HG03097 (cell line): ENCODE data around the gene TNFAIP8L1.

Source experiments
- ATAC-seq: cut with Tn5 transposase; IDR thresholded peaks from one replicate; pipeline ENCODE4 v1.9.1; 2021; ENCODE audit not compliant: unreplicated experiment, low FRiP score

The TNFAIP8L1 gene

DNA sequence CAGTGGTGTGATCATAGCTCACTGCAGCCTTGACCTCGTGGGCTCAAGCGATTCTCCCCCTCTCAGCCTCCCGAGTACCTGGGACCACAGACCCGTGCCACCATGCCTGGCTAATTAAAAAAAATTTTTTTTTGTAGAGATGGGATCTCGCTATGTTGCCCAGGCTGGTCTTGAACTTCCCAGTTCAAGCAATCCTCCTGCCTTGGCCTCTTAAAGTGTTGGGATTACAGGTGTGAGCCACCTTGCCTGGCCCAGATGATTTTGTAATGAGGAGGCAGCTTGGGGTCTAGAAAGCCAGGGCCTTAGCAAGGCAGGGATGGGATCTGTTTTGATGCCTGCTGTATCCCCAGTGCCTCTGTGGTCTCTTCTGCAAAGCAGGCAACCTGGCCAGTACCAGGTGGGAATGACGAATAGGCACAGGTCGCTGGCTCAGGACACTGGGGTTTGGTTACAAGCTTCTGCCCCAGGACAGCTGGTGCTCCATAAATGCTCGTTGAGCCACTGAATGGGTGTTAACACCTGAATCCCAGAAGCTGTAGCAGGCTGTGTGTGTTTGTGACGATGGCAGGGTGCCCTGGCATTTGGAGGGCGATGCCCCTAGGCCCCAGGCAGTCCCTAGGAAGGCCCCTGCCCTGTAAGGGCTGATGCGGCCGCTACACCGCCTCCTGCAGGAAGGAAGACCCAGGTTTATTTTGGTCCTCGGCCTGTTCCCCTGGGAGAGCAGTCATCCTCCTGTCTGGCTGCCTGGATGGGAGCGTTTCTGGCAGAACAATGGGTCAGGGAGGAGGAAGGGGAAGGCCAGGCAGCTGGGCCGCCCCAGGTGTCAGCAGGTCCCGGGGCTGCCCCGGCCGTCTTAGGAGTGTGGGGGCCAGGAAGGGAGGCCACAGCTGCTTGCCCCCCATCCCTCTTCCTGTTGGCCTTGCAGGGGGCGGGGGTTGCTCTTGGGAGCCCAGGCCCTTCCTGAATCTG lies 8.6 kb downstream of the TNFAIP8L1 start:
- ATAC-seq, result no peak

GRCh38 chr19:4649392-4650047 lies 10.2 kb downstream of the TNFAIP8L1 start:
- ATAC-seq, result no peak

- ATAC-seq, result no peak
Observed at GRCh38 chr19:4650159-4650558, 10.8 kb downstream of the TNFAIP8L1 start.

DNA sequence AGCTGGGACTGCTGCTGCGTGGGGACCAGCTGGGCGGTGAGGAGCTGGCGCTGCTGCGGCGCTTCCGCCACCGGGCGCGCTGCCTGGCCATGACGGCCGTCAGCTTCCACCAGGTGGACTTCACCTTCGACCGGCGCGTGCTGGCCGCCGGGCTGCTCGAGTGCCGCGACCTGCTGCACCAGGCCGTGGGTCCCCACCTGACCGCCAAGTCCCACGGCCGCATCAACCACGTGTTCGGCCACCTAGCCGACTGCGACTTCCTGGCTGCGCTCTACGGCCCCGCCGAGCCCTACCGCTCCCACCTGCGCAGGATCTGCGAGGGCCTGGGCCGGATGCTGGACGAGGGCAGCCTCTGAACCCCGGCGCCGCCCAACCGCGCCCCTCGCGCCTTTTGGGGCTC lies 12.8 kb downstream of the TNFAIP8L1 start:
- no peak for ATAC-seq

GRCh38 chr19:4653793-4654436 lies 14.6 kb downstream of the TNFAIP8L1 start:
- no peak for ATAC-seq

- no peak for ATAC-seq
Observed at GRCh38 chr19:4654437-4655361, 15.4 kb downstream of the TNFAIP8L1 start.

DNA sequence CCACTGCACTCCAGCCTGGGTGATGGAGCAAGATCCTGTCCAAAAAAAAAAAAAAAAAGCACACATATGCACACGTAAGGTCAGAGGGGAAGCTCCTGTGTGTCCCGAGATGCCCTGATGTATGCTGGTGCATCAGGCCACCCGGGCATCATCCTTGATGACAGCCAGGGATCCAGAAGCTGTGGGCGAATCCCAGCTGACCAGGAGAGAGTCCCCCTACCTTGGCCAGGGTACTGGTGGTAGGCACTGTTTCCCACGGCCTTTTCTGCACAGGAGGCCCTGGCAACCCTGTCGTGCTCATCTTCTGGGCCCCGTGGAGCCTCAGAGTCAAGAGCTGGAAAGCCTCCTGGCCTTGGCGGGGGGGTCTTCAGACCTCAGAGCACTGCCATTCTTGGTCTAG lies 16.8 kb downstream of the TNFAIP8L1 start:
- no peak for ATAC-seq

DNA sequence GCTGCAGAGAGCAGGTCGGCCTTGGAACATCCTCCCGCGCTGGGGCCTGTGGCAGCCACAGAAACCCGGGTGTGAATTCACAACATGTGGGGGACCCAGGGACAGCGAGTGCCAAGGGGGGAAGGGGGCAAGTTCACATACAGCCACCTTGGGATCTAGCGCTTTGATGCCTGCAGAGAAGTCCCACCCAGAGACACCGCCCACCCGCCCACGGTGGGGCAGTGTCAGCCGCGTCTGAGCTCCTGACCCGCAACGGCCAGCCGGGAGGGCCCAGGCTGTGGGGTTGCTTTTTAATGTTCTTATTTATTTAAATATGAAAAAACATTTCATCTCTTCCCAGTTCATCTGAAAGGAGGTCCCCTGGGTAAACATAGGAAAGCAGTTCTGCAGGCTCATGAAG lies 17.9 kb downstream of the TNFAIP8L1 start:
- no peak for ATAC-seq

DNA sequence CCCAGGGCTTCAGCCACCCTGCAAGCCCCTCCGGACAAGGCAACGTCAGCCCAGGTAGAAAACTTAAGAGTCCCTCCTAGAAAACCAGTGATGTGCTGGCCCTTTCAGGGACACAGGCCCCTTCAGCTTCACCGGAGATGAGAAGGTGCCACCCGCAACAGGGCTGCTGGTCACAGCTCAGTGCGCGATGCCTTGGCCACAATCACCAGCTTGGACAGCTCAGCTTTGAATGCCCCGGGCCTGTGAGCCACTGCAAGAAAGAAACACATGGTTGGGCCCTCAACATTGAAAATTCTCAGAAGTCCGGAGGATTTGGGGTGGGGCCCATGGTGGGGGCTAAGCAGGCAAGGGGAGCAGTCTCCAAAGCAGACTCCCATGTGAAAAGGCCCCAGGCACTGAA lies 18.5 kb downstream of the TNFAIP8L1 start:
- ATAC-seq, result no peak

DNA sequence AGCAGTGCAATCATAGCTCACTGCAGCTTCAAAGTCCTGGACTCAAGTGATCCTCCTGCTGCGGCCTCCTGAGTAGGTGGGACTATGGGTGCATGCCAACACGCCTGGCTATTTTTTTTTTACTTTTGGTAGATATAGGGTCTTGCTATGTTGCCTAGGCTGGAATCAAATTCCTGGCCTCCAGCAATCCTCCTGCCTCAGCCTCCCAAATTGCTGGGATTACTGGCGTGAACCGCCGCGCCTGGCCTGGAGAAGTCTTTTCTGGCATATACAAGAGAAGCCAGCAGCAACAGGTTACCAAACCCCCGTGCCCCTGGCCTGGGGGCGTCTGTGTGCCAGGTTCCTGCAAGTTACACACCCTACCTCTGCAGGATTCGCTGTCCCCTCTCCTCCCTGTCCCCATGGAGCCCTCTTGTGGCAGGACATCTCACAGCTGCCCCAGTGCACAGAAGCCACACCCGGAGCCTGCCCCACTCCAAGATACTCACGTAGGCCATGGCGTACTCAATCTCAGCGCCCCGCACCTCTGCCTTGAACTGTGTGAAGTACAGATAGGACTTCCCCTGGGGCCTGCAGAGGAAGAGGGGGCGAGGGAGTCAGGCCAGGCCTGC lies 21.0 kb downstream of the TNFAIP8L1 start:
- ATAC-seq, result no peak

GRCh38 chr19:4660993-4661392 lies 21.7 kb downstream of the TNFAIP8L1 start:
- no peak for ATAC-seq

DNA sequence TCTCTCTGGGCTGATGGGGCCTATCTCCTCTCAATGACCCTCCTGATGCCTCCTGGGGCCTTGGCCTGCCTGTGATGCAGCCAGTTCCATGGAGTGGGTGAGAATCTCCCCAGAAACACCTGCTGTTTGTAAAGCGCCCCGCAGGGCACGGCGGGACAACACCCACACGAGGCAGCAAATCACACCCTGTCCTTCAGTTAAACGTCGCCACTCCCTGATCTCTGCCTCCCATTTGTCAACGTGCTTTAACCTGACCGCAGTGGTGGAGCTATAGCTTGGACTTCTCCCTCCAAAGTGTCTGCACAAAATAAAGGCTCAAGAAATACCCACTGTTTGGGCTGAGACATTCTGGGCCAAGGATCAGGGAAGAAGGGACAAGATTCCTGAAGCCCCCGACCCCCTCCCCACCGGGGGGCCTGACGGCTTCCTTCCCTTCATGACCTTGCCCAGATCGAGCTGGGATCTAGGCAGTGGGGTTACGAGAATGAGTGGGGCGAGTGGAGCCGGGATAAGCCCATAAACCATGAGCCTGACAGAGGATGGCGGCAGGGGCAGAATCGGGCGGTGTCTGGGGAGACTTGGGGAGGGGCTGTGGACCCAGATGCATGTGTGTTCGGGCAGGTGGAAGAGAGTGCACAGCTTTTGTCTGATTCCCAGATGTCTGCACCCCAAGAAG lies 22.8 kb downstream of the TNFAIP8L1 start:
- ATAC-seq, result no peak

- no peak for ATAC-seq
Observed at GRCh38 chr19:4662812-4663211, 23.5 kb downstream of the TNFAIP8L1 start.

- no peak for ATAC-seq
Observed at GRCh38 chr19:4664642-4665041, 25.3 kb downstream of the TNFAIP8L1 start.

GRCh38 chr19:4669723-4670480 lies 30.6 kb downstream of the TNFAIP8L1 start, which contains the start of gene MYDGF:
Gene MYDGF (minus strand): TSS chr19:4670342. CDS start chr19:4670334, 8 bp downstream.
- no peak for ATAC-seq

DNA sequence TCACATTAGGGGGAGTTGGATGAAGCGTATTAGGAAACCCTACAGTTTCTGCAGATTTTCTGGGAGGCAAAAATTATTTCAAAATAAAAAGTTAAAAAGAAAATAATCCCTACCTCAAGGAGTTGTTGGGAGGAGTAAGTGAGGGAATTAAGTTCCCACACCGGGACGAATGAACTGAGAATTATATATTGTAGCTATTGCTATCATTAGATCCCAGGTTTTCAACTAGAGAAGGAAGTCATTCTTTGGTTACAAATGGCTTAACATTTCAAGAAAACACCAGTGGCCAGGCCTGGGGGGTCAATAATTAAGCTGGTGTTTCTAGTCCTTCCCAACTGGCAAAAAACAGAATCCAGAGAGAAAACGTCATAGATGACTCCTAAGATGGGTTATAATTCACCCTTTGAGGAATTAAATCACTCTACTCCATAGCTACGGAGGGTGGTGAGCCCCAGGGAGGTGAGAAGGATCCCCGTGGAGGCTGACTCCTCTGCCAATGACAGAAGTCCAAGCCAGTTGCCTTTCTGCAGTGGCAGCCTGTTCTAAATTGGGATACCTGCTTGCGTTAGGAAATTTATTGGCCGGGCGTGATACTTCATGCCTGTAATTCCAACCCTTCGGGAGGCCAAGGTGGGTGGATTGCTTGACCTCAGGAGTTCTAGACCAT lies 32.0 kb downstream of the TNFAIP8L1 start:
- no peak for ATAC-seq

GRCh38 chr19:4673216-4673615 lies 33.9 kb downstream of the TNFAIP8L1 start:
- no peak for ATAC-seq

- no peak for ATAC-seq
Observed at GRCh38 chr19:4673726-4674125, 34.4 kb downstream of the TNFAIP8L1 start.
